ENCODE results near the gene PLAAT2. TPM values are rescaled to one million over a fixed set of nuclear protein-coding genes. Genes with fewer than 3 reads are reported as not detected.

Gene PLAAT2
- total and polyA plus RNA-seq, 11 donors = 0.11 to 3.8 (median 0.42) TPM; not detected in 7

- intact Hi-C loops (cut with DNase I) = loop anchor here in 2 of 10 donors (5.0 to 10.0 kb wide), 2 partner anchors 59 to 68 kb away; no protein-coding TSS in a partner anchor
- H3K9me3 ChIP-seq = peaks cover 0 to 21% (median 8%) of the 10 kb centered on the region in 12 donors
- ATAC-seq (no peak), DNase-seq (no peak)
- peaks cover 0 to 61% (median 5%) of the 10 kb centered on the region in 12 donors for H3K4me1 ChIP-seq
- no peaks in the 10 kb centered on the region for H3K27me3 ChIP-seq
- 80 to 92% (median 81%) methylated on average over 1 of the region's 1 CpG for WGBS, 4 donors
- peak overlapping the region in 1 of 12 donors; percentile 69 for H3K27ac ChIP-seq
- H3K4me3 ChIP-seq = no peak overlapping the region
- no peaks in the 10 kb centered on the region for H3K36me3 ChIP-seq
- TF ChIP-seq CTCF (IDR thresholded peaks at IDR 0.05) (no peak), POLR2A (IDR thresholded peaks at IDR 0.05) (no peak)
These were observed 59.1 kb downstream of the PLAAT2 start for GRCh38 chr11:63504054-63504453.

- H3K4me1 ChIP-seq = peaks cover 0 to 57% (median 5%) of the 10 kb centered on the region in 12 donors
These were observed 59.7 kb downstream of the PLAAT2 start for GRCh38 chr11:63503492-63503891.

More at GRCh38 chr11:63503492-63503891, 59.7 kb downstream of the PLAAT2 start:
- Histone ChIP-seq H3K9me3 (peaks cover 0 to 22% (median 8%) of the 10 kb centered on the region in 12 donors), H3K4me3 (no peak overlapping the region), H3K36me3 (no peaks in the 10 kb centered on the region), H3K27ac (peak overlapping the region in 1 of 12 donors; percentile 69), H3K27me3 (no peaks in the 10 kb centered on the region)
- intact Hi-C loops (cut with DNase I) = loop anchor here in 2 of 10 donors (5.0 to 10.0 kb wide), 2 partner anchors 59 to 69 kb away; no protein-coding TSS in a partner anchor
- 72 to 82% (median 77%) methylated on average over 6 of the region's 6 CpGs for WGBS, 4 donors
- peak in 3 of 5 donors; percentile 38 to 50 (median 39) for DNase-seq
- ATAC-seq = peak in 3 of 4 donors; percentile 40 to 51 (median 48)
- TF ChIP-seq CTCF (IDR thresholded peaks at IDR 0.05) (no peak), POLR2A (IDR thresholded peaks at IDR 0.05) (no peak)

Other genes with a start within 250 kb of the PLAAT2 start
- gene SLC22A9, start 193.6 kb downstream of the PLAAT2 start, total RNA-seq = not detected
- not detected for gene SLC22A9, start 193.6 kb downstream of the PLAAT2 start, polyA plus RNA-seq
- gene PLAAT5, start 72.2 kb downstream of the PLAAT2 start, total RNA-seq = 1 to 10 TPM in 8 of 9 donors, under 1 TPM in 1; 0.49 to 7.1 (median 1.6) TPM
- 1 to 10 TPM in 1 of 2 donors, under 1 TPM in 1; 0.73 to 1.1 TPM for gene PLAAT5, start 72.2 kb downstream of the PLAAT2 start, polyA plus RNA-seq
- 10 to 100 TPM in 1 of 9 donors, 1 to 10 TPM in 3, under 1 TPM in 3, not detected in 2; 0.32 to 15.1 (median 1.1) TPM for gene LGALS12, start 57.3 kb downstream of the PLAAT2 start, total RNA-seq
- 1 to 10 TPM; 1.2 to 4.6 TPM for gene LGALS12, start 57.3 kb downstream of the PLAAT2 start, polyA plus RNA-seq
- gene PLAAT4, start 26.6 kb downstream of the PLAAT2 start, total RNA-seq = 100 to 1,000 TPM in 1 of 9 donors, 10 to 100 TPM in 3, 1 to 10 TPM in 5; 4.6 to 484 (median 8.0) TPM
- 1 to 10 TPM; 6.8 to 9.5 TPM for gene PLAAT4, start 26.6 kb downstream of the PLAAT2 start, polyA plus RNA-seq
- 100 to 1,000 TPM in 8 of 9 donors, 10 to 100 TPM in 1; 84.7 to 152 (median 126) TPM for gene PLAAT3, start 51.1 kb upstream of the PLAAT2 start, total RNA-seq
- 100 to 1,000 TPM in 1 of 2 donors, 10 to 100 TPM in 1; 74.9 to 191 TPM for gene PLAAT3, start 51.1 kb upstream of the PLAAT2 start, polyA plus RNA-seq
- gene ATL3, start 108.0 kb upstream of the PLAAT2 start, total RNA-seq = 10 to 100 TPM; 10.4 to 30.4 (median 13.8) TPM
- gene ATL3, start 108.0 kb upstream of the PLAAT2 start, polyA plus RNA-seq = 1 to 10 TPM; 4.7 to 7.5 TPM
- gene RTN3, start 118.1 kb upstream of the PLAAT2 start, total RNA-seq = 10 to 100 TPM; 36.2 to 82.9 (median 72.2) TPM
- gene RTN3, start 118.1 kb upstream of the PLAAT2 start, polyA plus RNA-seq = 10 to 100 TPM; 31.2 to 65.9 TPM
- gene ZFTA, start 205.4 kb upstream of the PLAAT2 start, total RNA-seq = 10 to 100 TPM in 5 of 9 donors, 1 to 10 TPM in 4; 8.1 to 17.9 (median 10.6) TPM
- gene ZFTA, start 205.4 kb upstream of the PLAAT2 start, polyA plus RNA-seq = 1 to 10 TPM; 4.6 to 6.3 TPM